Naive B cell (primary cell): ENCODE data around the gene CLPSL1. TPM values are rescaled to one million over a fixed set of nuclear protein-coding genes. Genes with fewer than 3 reads are reported as not detected.
A peak's percentile ranks its signal among the peaks of the same experiment; 100 is the strongest.

Experiments
- ATAC-seq, 2 donors: fragments of 150-1000 bp; cut with Tn5 transposase; 2 replicates each; pipeline ENCODE4 v1.10.0; 2021; ENCODE audit warnings: low read depth in 2 of 2, mild to moderate bottlenecking in 2 of 2, moderate library complexity in 2 of 2
- DNase-seq: peaks from one replicate; pipeline ENCODE4 v3.0.0; 2022
- H3K27ac Mint-ChIP-seq, 6 donors: one replicate each; pipeline ENCODE4 v1.8.0; 2020 to 2022; ENCODE audit warnings: mild to moderate bottlenecking in 6 of 6, mixed read lengths in 6 of 6, moderate library complexity in 5 of 6, inconsistent platforms in 2 of 6
- H3K27me3 Mint-ChIP-seq, 3 donors: one replicate each; pipeline ENCODE4 v1.8.0; 2021 to 2022; ENCODE audit warnings: mixed read lengths in 3 of 3, mild to moderate bottlenecking in 1 of 3
- H3K36me3 Mint-ChIP-seq, 2 donors: one replicate each; pipeline ENCODE4 v1.8.0; 2020 to 2022; ENCODE audit warnings: mixed read lengths in 2 of 2, inconsistent platforms in 1 of 2, mild to moderate bottlenecking in 1 of 2
- H3K4me1 Mint-ChIP-seq, 3 donors: one replicate each; pipeline ENCODE4 v1.8.0; 2020 to 2022; ENCODE audit warnings: mixed read lengths in 3 of 3, inconsistent platforms in 1 of 3, mild to moderate bottlenecking in 1 of 3, moderate library complexity in 1 of 3
- H3K4me3 Mint-ChIP-seq, 8 donors: one replicate each; pipeline ENCODE4 v1.8.0; 2020 to 2022; ENCODE audit warnings: mild to moderate bottlenecking in 8 of 8, mixed read lengths in 8 of 8, moderate library complexity in 8 of 8, inconsistent platforms in 2 of 8
- H3K9me3 Mint-ChIP-seq, 7 donors: one replicate each; pipeline ENCODE4 v1.8.0; 2020 to 2022; ENCODE audit warnings: mixed read lengths in 7 of 7, mild to moderate bottlenecking in 5 of 7, inconsistent platforms in 2 of 7, moderate library complexity in 1 of 7
- polyA plus RNA-seq, 6 donors: library from polyadenylated mRNA; unstranded; fragments of 300-500 nt; fragmentation: Illumina TruSeq; gene quantifications; one replicate each; pipeline ENCODE4 v1.2.3, GENCODE V29; 2021; ENCODE audit warnings: low read depth in 6 of 6

Gene CLPSL1
- polyA plus RNA-seq, 6 donors from 2014 or later = not detected

DNA sequence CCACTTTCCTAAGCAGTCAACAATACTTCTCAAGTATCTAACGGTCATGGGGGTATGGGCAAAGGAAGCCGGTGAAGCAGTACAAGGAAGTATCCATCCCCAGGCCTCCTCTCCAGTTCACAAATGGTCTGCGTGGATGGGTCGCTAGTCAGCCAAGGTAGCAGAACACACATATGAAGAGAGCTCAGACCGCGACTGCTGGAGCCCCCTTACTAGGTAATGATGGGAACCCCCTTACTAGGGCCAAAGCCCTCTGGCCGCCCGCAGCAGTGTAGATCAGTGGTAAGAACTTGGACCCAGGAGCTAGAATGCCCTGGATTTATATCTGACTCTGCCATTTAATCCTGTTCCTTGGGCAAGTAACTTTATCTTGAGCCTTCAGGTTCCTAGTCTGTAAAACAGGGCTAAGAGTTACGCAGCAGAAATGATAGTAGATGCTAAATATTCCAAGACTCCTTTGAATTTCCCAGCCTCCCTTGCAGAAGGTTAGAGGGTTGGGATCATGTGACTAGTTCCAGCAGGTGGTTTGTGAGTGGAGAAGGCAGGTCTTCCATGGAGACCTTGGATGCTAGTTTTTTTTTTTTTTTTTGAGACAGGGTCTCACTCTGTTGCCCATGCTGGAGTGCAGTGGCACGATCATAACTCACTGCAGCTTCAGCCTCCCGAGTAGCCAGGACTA is 6.6 kb upstream of the CLPSL1 start:
- Mint-ChIP-seq H3K4me3 (no peak overlapping the region), H3K27ac (no peak overlapping the region), H3K4me1 (peaks cover 29 to 44% (median 43%) of the 10 kb centered on the region in 3 donors), H3K27me3 (peaks cover 0 to 16% (median 9%) of the 10 kb centered on the region in 3 donors), H3K9me3 (no peaks in the 10 kb centered on the region), H3K36me3 (no peaks in the 10 kb centered on the region)
- ATAC-seq = no peak
- DNase-seq = no peak

DNA sequence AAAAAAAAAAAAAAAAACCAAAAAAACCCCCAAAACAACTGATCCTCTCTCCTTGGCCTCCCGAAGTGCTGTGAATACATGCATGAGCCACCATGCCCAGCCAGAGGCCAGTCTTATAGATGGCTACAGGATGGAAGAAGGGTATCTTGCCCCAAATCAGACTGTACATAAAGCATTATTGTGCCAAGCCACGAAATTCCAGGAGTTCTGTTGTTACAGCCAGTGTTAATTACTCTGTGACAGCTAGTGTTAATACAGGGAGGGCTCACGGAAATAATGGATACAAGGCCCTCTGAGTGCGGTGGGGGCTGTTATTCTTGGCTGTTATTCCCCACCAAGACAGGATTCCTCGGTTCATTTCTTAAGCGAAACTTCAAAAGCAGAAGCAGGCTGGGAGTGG is 5.8 kb upstream of the CLPSL1 start:
- peak overlapping the region in 1 of 6 donors; percentile 48 for H3K27ac Mint-ChIP-seq
- ATAC-seq = no peak
- peak overlapping the region in 1 of 8 donors; percentile 58 for H3K4me3 Mint-ChIP-seq
- DNase-seq = no peak
- H3K27me3 Mint-ChIP-seq = peaks cover 0 to 23% (median 9%) of the 10 kb centered on the region in 3 donors
- H3K36me3 Mint-ChIP-seq = no peaks in the 10 kb centered on the region
- no peaks in the 10 kb centered on the region for H3K9me3 Mint-ChIP-seq
- peaks cover 28 to 41% (median 40%) of the 10 kb centered on the region in 3 donors for H3K4me1 Mint-ChIP-seq

- Mint-ChIP-seq H3K4me1 (peaks cover 15 to 26% (median 25%) of the 10 kb centered on the region in 3 donors), H3K36me3 (no peaks in the 10 kb centered on the region), H3K9me3 (no peaks in the 10 kb centered on the region), H3K27ac (peak within 1 kb of the TSS in 3 of 6 donors; percentile 51 to 97 (median 68)), H3K4me3 (peak within 1 kb of the TSS; percentile 60 to 88 (median 82)), H3K27me3 (peaks cover 4 to 32% (median 18%) of the 10 kb centered on the region in 3 donors)
- ATAC-seq (peak; percentile 81 to 85), DNase-seq (peak; percentile 39)
Measured at GRCh38 chr6:35776364-35777215, 4.2 kb upstream of the CLPSL1 start, which contains the start of gene CLPSL2. Gene CLPSL2 (plus strand): TSS chr6:35776598. CDS start chr6:35776619, 21 bp downstream.

DNA sequence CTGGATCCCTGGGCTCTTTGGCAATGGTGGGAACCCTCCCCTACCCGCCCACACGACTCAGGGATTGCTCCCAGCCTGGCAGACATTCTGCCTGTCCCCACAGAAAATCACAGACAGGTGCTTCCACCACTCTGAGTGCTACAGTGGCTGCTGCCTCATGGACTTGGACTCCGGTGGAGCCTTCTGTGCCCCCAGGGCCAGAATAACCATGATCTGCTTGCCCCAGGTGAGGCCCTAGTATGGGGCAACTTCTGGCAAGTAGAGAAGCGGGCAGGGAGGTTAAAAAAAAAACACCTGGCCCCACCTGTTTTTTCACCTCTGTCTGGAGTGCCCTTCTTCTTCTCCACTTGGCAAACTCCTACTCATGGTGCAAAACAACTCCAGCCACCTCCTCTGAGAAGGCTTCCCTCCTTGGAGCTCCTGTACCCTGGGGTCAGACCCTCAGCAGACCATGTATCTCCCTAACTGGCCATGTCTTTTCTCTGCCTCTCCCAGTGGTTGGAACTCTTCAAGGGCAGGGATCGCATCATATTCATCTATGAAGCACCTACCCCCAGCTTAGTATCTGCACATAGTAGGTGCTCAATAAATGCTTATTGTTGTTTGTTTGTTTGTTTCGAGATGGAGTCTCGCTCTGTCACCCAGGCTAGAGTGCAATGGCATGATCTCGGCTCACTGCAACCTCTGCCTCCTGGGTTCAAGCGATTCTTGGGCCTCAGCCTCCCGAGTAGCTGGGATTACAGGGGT is 3.3 kb upstream of the CLPSL1 start:
- H3K4me3 Mint-ChIP-seq = peak overlapping the region; percentile 51 to 88 (median 76)
- peak overlapping the region in 1 of 6 donors; percentile 87 for H3K27ac Mint-ChIP-seq

GRCh38 chr6:35778437-35778836 is 2.4 kb upstream of the CLPSL1 start:
- Mint-ChIP-seq H3K27me3 (peaks cover 7 to 39% (median 28%) of the 10 kb centered on the region in 3 donors), H3K9me3 (no peaks in the 10 kb centered on the region), H3K27ac (peak overlapping the region in 1 of 6 donors; percentile 47), H3K36me3 (no peaks in the 10 kb centered on the region), H3K4me1 (peaks cover 9 to 19% (median 19%) of the 10 kb centered on the region in 3 donors), H3K4me3 (peak overlapping the region in 2 of 8 donors; percentile 42 to 51)
- DNase-seq (no peak), ATAC-seq (no peak)

More for the DNA sequence above, 3.3 kb upstream of the CLPSL1 start:
- ATAC-seq (no peak), DNase-seq (no peak)
- no peaks in the 10 kb centered on the region for H3K9me3 Mint-ChIP-seq
- H3K4me1 Mint-ChIP-seq = peaks cover 9 to 19% (median 19%) of the 10 kb centered on the region in 3 donors
- H3K27me3 Mint-ChIP-seq = peaks cover 4 to 39% (median 27%) of the 10 kb centered on the region in 3 donors
- H3K36me3 Mint-ChIP-seq = no peaks in the 10 kb centered on the region

DNA sequence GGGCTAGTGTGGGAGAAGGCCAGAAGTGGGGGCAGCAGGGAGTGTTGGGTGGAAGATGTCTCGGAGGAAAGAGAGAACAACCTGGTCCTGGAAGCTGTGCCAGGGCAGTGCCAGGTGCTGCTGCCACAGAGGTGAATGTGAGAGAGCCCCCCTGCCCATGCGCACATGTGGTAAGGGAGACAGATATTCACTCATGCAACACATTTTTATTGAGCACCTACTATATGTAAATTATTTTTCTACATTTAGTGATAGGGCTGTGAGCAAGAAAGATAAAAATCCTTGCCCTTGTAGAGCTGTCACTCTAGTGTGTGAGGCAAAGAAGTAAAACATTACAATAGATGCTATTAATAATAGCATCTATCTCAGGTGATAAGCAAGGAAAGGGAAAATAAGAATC is 471 bp downstream of the CLPSL1 start:
- Mint-ChIP-seq H3K27me3 (peaks cover 20 to 59% (median 42%) of the 10 kb centered on the region in 3 donors), H3K4me3 (no peak overlapping the region), H3K36me3 (no peaks in the 10 kb centered on the region), H3K4me1 (peaks cover 9 to 13% (median 10%) of the 10 kb centered on the region in 3 donors), H3K9me3 (no peaks in the 10 kb centered on the region), H3K27ac (no peak overlapping the region)
- ATAC-seq (no peak), DNase-seq (no peak)

DNA sequence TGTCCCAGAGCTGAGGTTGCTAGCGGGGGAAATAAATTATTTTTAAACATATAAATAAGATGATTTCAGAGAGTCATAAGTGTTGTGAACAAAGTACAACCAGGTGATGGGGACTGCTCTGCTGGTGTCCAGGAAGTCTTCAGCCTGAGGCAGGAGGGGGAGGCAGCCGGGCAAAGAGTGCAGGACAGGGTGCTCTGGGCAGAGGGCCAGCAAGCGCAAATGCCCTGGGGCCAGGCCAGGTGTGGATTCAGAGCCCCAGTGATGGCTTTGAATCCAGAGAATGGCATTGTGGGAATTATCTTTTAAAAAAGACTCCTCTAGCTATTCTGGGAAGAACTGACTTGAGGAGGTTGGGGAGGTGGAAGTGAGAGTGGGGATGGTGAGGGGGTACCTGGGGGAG is 1.6 kb downstream of the CLPSL1 start:
- Mint-ChIP-seq H3K4me3 (no peak overlapping the region), H3K4me1 (peaks cover 3 to 5% (median 4%) of the 10 kb centered on the region in 3 donors), H3K27ac (no peak overlapping the region), H3K9me3 (no peaks in the 10 kb centered on the region), H3K27me3 (peaks cover 27 to 67% (median 46%) of the 10 kb centered on the region in 3 donors), H3K36me3 (no peaks in the 10 kb centered on the region)
- DNase-seq (no peak), ATAC-seq (no peak)

GRCh38 chr6:35784200-35784599 is 3.4 kb downstream of the CLPSL1 start:
- Mint-ChIP-seq H3K4me1 (no peaks in the 10 kb centered on the region), H3K4me3 (no peak overlapping the region), H3K27ac (no peak overlapping the region), H3K27me3 (peaks cover 42 to 71% (median 56%) of the 10 kb centered on the region in 3 donors), H3K36me3 (no peaks in the 10 kb centered on the region), H3K9me3 (no peaks in the 10 kb centered on the region)
- no peak for ATAC-seq
- DNase-seq = no peak

GRCh38 chr6:35786272-35786671 is 5.5 kb downstream of the CLPSL1 start:
- Mint-ChIP-seq H3K4me3 (no peak overlapping the region), H3K27me3 (peaks cover 48 to 68% (median 52%) of the 10 kb centered on the region in 3 donors), H3K27ac (no peak overlapping the region), H3K4me1 (no peaks in the 10 kb centered on the region), H3K9me3 (no peaks in the 10 kb centered on the region), H3K36me3 (no peaks in the 10 kb centered on the region)
- no peak for DNase-seq
- no peak for ATAC-seq

DNA sequence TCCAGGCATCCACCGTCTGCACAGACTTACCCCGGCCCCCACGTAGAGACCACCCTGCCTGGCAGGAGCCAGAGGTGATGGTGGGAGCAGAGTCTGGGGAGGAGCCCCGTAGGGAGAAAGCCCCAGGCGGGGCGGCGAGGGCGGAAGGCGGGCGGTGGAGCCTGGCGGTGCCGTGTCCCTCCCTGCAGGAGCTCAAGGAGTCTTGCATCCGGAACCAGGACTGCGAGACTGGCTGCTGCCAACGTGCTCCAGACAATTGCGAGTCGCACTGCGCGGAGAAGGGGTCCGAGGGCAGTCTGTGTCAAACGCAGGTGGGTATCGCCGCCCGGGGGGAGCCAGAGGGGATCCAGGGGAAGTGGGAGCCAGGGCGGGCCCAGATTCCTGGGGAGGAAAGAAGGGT is 6.0 kb downstream of the CLPSL1 start:
- no peak for ATAC-seq
- no peaks in the 10 kb centered on the region for H3K36me3 Mint-ChIP-seq
- no peaks in the 10 kb centered on the region for H3K4me1 Mint-ChIP-seq
- peak overlapping the region in 1 of 8 donors; percentile 53 for H3K4me3 Mint-ChIP-seq
- no peak for DNase-seq
- H3K27me3 Mint-ChIP-seq = peaks cover 45 to 64% (median 46%) of the 10 kb centered on the region in 3 donors
- H3K9me3 Mint-ChIP-seq = no peaks in the 10 kb centered on the region
- no peak overlapping the region for H3K27ac Mint-ChIP-seq

GRCh38 chr6:35787266-35788218 is 6.7 kb downstream of the CLPSL1 start:
- H3K27ac Mint-ChIP-seq = no peak overlapping the region

DNA sequence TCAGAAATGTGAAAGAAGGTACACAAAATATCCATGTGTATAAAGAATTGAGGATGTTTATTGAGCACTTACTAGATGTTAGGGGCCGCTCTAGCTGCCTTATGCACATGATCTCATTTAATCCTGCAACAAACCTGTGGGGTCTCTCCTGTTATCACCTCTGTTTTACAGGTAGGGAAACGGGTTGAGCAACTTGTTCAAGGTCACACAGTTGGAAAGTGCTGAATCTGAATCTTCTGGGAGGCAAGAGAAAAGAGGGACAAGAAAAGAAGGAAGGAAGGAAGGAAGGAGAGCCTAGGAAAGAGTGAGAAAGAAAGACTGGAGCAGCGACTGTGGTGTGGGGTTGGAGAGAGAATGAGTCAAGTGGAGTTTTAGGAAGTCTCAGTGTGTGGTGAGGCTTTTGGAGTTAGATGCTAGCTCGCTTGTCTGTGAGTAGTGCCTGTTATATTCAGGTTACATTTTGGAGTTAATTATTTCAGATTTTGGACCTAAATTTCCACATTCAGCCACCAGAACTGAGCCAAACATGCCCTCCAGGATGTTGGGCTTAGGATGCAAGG is 7.7 kb downstream of the CLPSL1 start:
- no peaks in the 10 kb centered on the region for H3K36me3 Mint-ChIP-seq
- peak overlapping the region in 1 of 6 donors; percentile 4 for H3K27ac Mint-ChIP-seq
- ATAC-seq = no peak
- peak overlapping the region in 1 of 8 donors; percentile 1 for H3K4me3 Mint-ChIP-seq
- H3K9me3 Mint-ChIP-seq = no peaks in the 10 kb centered on the region
- DNase-seq = no peak
- H3K27me3 Mint-ChIP-seq = peaks cover 38 to 66% (median 47%) of the 10 kb centered on the region in 3 donors
- no peaks in the 10 kb centered on the region for H3K4me1 Mint-ChIP-seq

More at GRCh38 chr6:35787266-35788218, 6.7 kb downstream of the CLPSL1 start:
- Mint-ChIP-seq H3K36me3 (no peaks in the 10 kb centered on the region), H3K27me3 (peaks cover 39 to 59% (median 45%) of the 10 kb centered on the region in 3 donors), H3K9me3 (no peaks in the 10 kb centered on the region), H3K4me1 (no peaks in the 10 kb centered on the region), H3K4me3 (no peak overlapping the region)
- ATAC-seq (no peak), DNase-seq (no peak)
